Tibial nerve (tissue), 4 donors: ENCODE results near the gene STAB2.

Source experiments
- EP300 ChIP-seq, 2 donors: sonication (generic); formaldehyde crosslinking; IDR thresholded peaks; one replicate each; pipeline ENCODE4 v1.6.1; 2017; ENCODE audit warnings: antibody characterized with exemption in 2 of 2, mild to moderate bottlenecking in 1 of 2
- POLR2A ChIP-seq, 2 donors: fragments of 450-650 bp; IDR thresholded peaks; one replicate each; pipeline ENCODE4 v1.6.1; 2017; ENCODE audit warnings: antibody characterized with exemption in 2 of 2, mild to moderate bottlenecking in 2 of 2, moderate library complexity in 2 of 2
- TF ChIP-seq, protein P1 (sequence below), 5 experiments: fragments of 200-600 bp in 3 of 5; fragments of 450-650 bp in 2 of 5; sonication (generic) in 3 of 5; IDR thresholded peaks; one replicate each; pipeline ENCODE4 v1.5.1; 2016 to 2019; ENCODE audit warnings: antibody characterized with exemption in 5 of 5, mild to moderate bottlenecking in 3 of 5, moderate library complexity in 2 of 5

DNA sequence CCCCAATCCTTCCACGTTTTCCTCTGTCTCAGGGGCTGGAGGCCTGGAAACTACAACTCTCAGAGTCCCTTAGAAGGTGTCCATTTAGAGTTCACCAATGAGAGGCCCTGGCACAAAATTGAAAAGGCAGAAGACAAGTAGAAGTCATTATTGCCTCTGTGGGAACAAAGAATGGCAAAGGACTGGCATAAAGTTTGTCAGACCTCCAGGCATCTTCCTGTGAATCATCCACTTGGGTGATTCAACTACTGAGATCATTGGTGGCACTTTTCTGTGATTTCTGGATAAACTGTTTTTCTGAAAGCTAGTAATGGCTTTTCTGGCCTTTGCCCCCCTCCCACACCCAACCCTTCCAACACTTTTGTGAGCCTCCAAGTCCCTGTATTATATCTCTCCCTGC lies 48.7 kb upstream of the STAB2 start:
- TF ChIP-seq POLR2A (IDR thresholded peaks at IDR 0.05) = no peak
- TF ChIP-seq, protein P1, sequence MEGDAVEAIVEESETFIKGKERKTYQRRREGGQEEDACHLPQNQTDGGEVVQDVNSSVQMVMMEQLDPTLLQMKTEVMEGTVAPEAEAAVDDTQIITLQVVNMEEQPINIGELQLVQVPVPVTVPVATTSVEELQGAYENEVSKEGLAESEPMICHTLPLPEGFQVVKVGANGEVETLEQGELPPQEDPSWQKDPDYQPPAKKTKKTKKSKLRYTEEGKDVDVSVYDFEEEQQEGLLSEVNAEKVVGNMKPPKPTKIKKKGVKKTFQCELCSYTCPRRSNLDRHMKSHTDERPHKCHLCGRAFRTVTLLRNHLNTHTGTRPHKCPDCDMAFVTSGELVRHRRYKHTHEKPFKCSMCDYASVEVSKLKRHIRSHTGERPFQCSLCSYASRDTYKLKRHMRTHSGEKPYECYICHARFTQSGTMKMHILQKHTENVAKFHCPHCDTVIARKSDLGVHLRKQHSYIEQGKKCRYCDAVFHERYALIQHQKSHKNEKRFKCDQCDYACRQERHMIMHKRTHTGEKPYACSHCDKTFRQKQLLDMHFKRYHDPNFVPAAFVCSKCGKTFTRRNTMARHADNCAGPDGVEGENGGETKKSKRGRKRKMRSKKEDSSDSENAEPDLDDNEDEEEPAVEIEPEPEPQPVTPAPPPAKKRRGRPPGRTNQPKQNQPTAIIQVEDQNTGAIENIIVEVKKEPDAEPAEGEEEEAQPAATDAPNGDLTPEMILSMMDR (IDR thresholded peaks at IDR 0.05) = no peak
- TF ChIP-seq EP300 (IDR thresholded peaks at IDR 0.05) = no peak
